ENCODE measurements around the gene MZT1.

DNA sequence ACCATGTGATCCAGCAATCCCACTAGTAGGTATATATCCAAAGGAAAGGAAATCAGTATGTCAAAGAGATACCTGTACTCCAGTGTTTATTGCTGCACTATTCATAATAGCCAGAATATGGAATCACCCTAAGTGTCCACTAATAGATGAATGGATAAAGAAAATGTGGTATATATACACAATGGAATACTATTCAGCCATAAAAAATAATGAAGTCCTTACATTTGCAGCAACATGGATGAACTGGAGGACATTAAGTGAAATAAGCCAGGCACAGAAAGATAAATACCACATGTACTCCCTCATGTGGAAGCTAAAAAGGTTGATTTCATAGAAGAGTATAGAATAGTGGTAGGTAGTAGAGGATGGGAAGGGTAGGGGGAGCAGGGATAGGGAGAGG, 23.8 kb upstream of the MZT1 start:
- TF ChIP-seq, protein P1, sequence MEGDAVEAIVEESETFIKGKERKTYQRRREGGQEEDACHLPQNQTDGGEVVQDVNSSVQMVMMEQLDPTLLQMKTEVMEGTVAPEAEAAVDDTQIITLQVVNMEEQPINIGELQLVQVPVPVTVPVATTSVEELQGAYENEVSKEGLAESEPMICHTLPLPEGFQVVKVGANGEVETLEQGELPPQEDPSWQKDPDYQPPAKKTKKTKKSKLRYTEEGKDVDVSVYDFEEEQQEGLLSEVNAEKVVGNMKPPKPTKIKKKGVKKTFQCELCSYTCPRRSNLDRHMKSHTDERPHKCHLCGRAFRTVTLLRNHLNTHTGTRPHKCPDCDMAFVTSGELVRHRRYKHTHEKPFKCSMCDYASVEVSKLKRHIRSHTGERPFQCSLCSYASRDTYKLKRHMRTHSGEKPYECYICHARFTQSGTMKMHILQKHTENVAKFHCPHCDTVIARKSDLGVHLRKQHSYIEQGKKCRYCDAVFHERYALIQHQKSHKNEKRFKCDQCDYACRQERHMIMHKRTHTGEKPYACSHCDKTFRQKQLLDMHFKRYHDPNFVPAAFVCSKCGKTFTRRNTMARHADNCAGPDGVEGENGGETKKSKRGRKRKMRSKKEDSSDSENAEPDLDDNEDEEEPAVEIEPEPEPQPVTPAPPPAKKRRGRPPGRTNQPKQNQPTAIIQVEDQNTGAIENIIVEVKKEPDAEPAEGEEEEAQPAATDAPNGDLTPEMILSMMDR (IDR thresholded peaks at IDR 0.05) = no peak
- no peak for TF ChIP-seq EZH2 (IDR thresholded peaks at IDR 0.05; ENCODE audit: borderline replicate concordance, insufficient read depth, low read depth, low read length, poor library complexity, severe bottlenecking)
